Measurements from ENCODE around the gene SNED1.

Gene SNED1

GRCh38 chr2:241129086-241129871, 130.9 kb downstream of the SNED1 start:
- no peak for DNase-seq (ENCODE audit: low read depth in 3 of 3)

DNA sequence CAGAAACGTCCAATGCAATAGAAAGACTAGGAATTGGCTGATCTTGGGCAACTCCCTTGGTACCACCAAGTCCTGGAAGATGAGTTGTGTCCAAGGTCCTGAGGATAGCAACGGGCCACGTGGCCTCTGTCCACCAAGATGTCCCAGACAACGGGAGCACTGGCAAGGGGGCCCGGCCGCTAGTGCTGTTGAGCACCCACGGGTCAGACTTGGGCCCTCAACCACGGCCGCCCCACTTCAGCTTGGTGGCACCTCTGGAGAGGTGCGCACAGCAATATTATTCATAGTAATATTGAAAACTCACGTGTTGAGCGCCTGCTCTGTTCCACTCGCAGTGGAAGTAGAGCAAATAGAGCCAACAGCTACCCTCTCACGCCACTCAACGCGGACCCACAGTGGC, 131.9 kb downstream of the SNED1 start:
- DNase-seq (ENCODE audit: low read depth in 3 of 3), result no peak

- no peak for DNase-seq (ENCODE audit: low read depth in 3 of 3)
These were observed 133.1 kb downstream of the SNED1 start for GRCh38 chr2:241131531-241131930.

DNA sequence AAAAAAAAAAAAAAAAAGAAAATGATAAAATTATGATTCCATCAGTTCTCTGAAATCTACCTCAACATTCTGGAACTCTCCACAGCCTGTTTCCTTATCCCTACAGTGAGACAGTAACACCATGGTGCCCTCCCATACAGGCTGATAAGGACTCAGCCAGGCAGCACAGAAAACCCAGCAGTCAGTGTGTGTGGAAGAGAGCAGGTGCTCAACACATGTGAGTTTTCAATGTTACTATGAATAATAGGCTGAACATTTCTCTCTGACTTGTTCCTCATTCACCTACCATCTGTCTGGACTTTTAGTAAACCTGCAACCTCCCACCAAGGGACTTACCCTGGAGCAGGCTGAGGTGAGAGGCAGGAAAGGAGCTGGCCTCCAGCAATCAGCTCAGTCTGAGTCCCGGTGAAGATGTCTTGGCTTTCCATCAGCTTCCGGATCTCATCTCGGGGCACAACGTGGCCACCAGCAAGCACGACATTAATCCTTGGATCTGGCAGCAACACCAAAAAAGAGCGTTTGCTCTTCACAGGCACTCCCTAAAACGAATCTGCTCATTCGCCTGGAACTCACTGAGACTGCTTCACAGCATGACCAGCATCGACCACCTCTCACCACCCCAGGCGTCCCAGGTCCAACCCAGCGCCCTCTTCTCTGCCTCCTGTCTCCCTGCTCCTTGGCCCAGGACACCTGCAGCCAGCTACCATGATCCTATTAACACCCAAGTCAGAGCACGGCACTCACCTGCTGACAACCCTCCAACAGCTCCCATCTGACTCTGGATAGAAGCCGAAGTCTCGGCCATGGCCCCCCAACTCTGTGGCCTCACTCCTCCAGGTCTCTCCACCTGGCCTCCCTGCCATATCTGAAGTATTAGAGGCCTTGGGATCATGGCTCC, 134.4 kb downstream of the SNED1 start:
- DNase-seq (ENCODE audit: low read depth in 3 of 3), result no peak

DNA sequence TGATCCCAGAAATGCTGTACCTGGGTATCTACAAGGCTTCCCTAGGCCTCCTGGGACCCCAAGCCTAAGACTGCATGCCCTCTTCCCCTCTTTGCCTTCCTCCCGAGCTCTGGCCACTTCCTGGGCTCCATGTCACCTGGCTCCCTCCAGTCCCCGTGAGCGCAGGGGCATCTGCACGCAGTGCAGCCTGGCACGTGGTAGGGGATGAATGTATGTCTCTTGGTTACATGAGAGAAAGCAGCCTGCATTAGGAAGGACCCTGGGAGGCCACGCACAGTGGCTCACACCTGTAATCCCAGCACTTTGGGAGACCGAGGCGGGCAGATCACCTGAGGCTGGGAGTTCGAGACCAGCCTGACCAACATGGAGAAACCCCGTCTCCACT, 135.0 kb downstream of the SNED1 start:
- DNase-seq (ENCODE audit: low read depth in 3 of 3), result no peak

DNA sequence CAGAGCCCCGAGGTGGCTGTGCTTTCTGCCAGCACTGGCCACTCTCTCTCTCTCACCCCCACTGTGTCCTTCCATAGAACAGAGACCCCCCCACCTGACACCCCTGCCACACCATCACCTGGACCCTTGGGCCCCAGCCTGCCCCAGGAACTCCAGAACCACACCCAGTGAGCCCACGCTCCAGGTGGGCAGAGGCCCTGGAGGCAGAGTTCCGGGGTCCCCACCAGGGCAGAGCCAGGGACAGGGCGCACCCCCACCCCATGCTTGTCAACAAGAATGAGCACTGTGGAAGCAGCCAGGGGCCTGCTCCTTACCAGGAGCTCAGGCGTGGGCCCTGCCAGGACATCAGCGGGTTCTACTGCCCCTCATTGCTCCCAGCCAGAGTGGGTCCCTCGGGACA, 136.3 kb downstream of the SNED1 start:
- no peak for DNase-seq (ENCODE audit: low read depth in 3 of 3)

- DNase-seq (ENCODE audit: low read depth in 3 of 3), result no peak
These were observed 137.3 kb downstream of the SNED1 start for GRCh38 chr2:241135737-241136136.

DNA sequence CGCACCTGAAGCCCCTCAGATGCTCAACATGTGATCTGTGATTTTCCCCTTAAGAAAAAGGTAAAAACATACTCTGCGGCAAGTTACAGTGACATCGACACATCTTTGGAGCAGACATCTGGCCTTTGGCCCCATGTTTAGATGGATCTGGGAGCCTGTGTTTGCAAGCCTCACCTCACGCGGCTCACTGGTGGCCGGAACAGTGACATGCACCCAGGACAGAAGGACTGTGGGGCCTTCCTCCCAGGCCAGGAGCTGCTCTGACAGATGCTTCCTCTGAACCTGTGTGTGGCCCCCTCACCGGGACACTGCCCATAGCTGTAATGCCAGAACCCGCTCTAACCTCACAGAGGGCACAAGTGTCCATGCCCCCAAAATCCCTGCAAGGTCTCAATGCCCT, 137.8 kb downstream of the SNED1 start:
- DNase-seq (ENCODE audit: low read depth in 3 of 3), result no peak

DNA sequence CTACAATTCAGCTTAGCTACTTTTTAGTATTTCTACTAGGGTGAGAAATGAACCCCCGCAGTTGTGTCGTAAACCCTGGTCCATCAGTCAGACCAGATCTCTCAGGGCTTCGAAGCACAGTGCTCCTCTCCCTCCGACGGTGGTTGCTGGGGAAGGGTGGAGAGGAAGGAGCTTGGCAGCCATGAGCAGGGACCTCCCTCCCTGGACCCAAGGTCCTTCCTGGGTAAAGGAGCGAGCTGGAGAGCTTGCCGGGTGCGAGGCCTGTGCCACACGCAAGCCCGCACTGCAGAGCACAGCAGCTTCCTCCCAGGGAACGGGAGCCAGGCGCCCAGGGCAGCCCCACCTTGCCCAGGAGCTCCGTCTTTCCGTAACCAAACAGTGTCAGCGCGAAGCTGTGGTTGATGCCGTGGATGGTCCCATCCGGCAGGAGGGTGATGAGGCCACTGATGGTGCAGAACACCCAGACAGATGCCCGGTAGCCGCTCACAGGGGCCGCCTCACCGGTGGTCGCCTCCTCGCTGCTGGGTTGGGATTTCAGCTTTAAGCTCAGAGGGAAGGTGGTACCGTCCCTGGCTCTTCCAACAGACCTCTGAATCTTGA, 138.3 kb downstream of the SNED1 start:
- DNase-seq (ENCODE audit: low read depth in 3 of 3), result no peak

- no peak for DNase-seq (ENCODE audit: low read depth in 3 of 3)
These were observed 139.1 kb downstream of the SNED1 start for GRCh38 chr2:241137276-241138190.

DNA sequence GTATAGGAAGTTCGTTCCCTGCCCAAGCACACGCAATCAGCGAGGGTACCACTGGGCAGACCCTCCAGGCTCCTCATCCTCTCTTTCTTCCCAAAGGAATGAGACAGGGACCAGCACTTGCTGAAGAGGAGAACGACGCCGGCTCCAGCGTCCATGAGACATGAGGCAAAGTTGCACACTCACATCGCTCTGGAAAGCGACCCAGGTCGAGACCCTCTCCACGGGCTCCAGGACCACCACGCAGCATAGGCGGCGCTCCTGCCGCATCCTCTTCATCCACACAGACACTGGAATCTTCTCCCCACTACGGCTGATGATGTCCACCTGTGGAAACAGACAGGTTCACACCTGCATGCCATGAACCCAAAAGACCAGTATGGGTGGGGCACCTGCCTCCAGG, 140.1 kb downstream of the SNED1 start:
- DNase-seq (ENCODE audit: low read depth in 3 of 3), result no peak

DNA sequence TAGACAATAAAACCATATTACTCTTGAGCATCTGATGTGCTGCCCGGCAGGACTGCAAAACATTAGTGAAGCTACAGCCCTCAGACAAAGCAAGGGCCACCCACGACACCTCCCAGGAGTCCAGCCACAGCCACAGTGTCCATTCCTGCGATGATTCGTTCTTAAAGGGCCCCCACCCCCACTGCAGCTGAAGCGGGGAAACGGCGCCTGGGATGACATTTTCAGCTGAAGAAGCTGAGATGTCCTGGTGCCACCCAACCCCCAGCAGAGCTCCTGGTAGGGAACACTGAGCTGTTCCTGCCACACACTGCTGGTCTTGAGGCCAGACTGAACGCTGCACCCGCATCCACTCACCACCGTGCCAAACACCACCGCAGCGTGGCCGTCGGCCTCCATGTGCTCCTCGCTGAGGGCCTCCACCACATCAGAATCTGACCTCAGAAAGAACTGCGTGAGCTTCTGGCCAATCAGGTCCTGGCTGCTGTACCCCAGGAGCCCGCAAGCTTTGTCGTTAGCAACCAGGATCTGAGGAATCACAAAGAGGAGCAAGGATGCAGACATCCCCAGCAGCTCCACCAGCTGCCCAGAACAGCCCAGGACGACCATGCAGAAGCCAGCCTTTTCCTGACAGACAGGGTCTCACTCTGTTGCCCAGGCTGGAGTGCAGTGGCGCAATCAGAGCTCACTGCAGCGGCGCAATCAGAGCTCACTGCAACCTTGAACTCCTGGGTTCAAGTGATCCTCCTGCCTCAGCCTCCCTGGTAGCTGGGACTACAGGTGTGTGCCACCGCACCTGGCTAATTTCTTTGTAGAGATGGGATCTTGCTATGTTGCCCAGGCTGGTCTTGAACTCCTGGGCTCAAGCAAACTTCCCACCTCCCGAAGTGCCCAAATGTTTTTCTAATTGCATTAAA, 141.4 kb downstream of the SNED1 start:
- no peak for DNase-seq (ENCODE audit: low read depth in 3 of 3)

DNA sequence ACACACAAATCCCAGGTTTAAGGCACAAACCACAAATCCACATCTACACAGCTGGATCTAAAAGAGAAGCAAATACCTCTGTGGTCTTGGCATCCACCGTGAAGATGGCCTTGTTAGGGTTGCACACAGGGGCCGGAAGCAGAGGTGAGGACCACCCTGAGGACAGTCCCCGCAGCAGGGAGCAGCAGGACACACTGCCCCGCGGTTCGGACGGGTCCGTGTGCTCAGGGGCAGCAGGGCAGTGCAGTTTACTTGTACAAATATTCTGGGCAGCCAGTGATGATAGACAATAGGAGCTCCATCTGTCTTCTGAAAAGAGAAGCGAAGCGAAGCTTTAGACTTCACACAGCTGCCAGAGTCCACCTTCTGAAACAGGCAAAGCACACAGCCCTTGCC, 142.0 kb downstream of the SNED1 start:
- DNase-seq (ENCODE audit: low read depth in 3 of 3), result no peak

DNA sequence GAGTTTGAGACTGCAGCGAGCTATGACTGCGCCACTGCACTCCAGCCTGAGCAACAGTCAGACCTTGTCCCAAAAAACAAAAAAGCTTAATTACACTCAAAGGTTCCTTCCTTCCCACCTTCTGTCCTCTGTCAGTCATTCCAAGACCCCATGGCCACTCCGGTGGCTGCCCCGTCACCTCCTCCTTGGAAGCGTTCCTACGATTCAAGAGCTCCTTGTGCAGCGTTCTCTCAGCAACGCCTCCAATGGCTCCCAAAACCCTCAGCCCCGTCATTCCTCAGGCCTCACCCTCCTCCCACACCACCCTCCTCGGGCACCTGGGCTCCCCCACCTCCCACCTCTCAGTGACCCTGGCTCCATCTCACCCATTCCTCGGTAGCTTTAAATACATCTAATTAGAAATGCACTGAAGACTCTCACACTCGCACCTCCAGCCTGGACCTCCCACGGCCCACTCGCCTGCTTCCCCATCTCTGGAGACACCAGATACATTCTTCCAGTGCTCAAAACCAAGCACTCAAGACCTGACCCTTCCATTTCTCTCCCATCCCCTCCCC, 142.9 kb downstream of the SNED1 start:
- no peak for DNase-seq (ENCODE audit: low read depth in 3 of 3)

GRCh38 chr2:241142063-241142462, 143.6 kb downstream of the SNED1 start:
- no peak for DNase-seq (ENCODE audit: low read depth in 3 of 3)

- no peak for DNase-seq (ENCODE audit: low read depth in 3 of 3)
These were observed 144.2 kb downstream of the SNED1 start for GRCh38 chr2:241142593-241142992.

Measured in stimulated activated CD4-positive, alpha-beta T cell treated with anti-CD3 and anti-CD28 coated beads, TNF-alpha, amount 100 ng/mL, for 4 hours (primary cell).